HepG2 (cell line): Measurements from ENCODE around the gene POMGNT2. TPM values are rescaled to one million over a fixed set of nuclear protein-coding genes. Genes with fewer than 3 reads are reported as not detected.
A peak's percentile ranks its signal among the peaks of the same experiment; 100 is the strongest.

Experiments
- ATF7-NPFF ChIP-seq: sonication (generic); formaldehyde crosslinking; IDR thresholded peaks from 2 replicates; pipeline ENCODE4 v1.8.1; 2023; ENCODE audit warnings: mild to moderate bottlenecking, low read depth, missing genetic modification reagents, moderate library complexity
- CBFB ChIP-seq: sonication (generic); formaldehyde crosslinking; IDR thresholded peaks from 2 replicates; pipeline ENCODE4 v1.4.0; 2020; ENCODE audit warnings: missing genetic modification reagents
- CSRNP1 ChIP-seq: sonication (generic); formaldehyde crosslinking; IDR thresholded peaks from 2 replicates; pipeline ENCODE4 v1.8.1; 2023; ENCODE audit warnings: mild to moderate bottlenecking, missing genetic modification reagents
- SOX5 ChIP-seq: IDR thresholded peaks from 2 replicates; pipeline ENCODE4 v1.6.1; 2016; ENCODE audit warnings: borderline replicate concordance
- TCF12 ChIP-seq, 2 experiments: fragments of 450-650 bp in 1 of 2; sonication (generic) in 1 of 2; formaldehyde crosslinking in 1 of 2; IDR thresholded peaks; 2 replicates each; pipeline versions ENCODE4 v1.6.1 to v1.8.0; 2017 to 2022; ENCODE audit warnings: antibody characterized with exemption in 1 of 2, mild to moderate bottlenecking in 1 of 2, missing genetic modification reagents in 1 of 2, moderate library complexity in 1 of 2
- polyA plus RNA-seq, 8 experiments: library from polyadenylated mRNA; depleted of rRNA in 3 of 8; stranded (reverse) in 7 of 8; unstranded in 1 of 8; fragments of >200 nt; fragmentation: Illumina TruSeq in 4 of 8; extraction: Trizol in 4 of 8; gene quantifications; 2 replicates each; pipeline versions ENCODE4 v1.2.1 to v1.2.3, GENCODE V29; 2011 to 2016; ENCODE audit warnings: low read depth in 4 of 8, missing spikeins in 1 of 8, mixed read lengths in 1 of 8; ENCODE audit not compliant: insufficient read depth in 1 of 8
- total RNA-seq, 5 experiments: library from RNA; depleted of rRNA; stranded (reverse); fragments of >200 nt; fragmentation: Illumina TruSeq; extraction: Trizol; gene quantifications; 2 replicates each; pipeline ENCODE4 v1.2.3, GENCODE V29; 2016; ENCODE audit warnings: low read depth in 1 of 5
- TF ChIP-seq, protein P1 (sequence below): sonication (generic); formaldehyde crosslinking; conservative IDR thresholded peaks from 2 replicates; pipeline ENCODE4 v1.4.0; 2020; ENCODE audit warnings: mild to moderate bottlenecking, missing genetic modification reagents, moderate library complexity
- TF ChIP-seq, protein P2 (sequence below): IDR thresholded peaks from 2 replicates; pipeline ENCODE4 v1.6.1; 2016; ENCODE audit warnings: missing genetic modification reagents, missing compliant biosample characterization
- TF ChIP-seq, protein P3 (sequence below): sonication (generic); formaldehyde crosslinking; IDR thresholded peaks from 2 replicates; pipeline ENCODE4 v1.4.0; 2020; ENCODE audit warnings: missing genetic modification reagents
- TF ChIP-seq, protein P4 (sequence below): IDR thresholded peaks from 2 replicates; pipeline ENCODE4 v1.6.1; 2016
- TF ChIP-seq, protein P5 (sequence below): sonication (generic); formaldehyde crosslinking; IDR thresholded peaks from 2 replicates; pipeline ENCODE4 v1.5.0; 2020; ENCODE audit warnings: mild to moderate bottlenecking, missing genetic modification reagents, borderline replicate concordance

The POMGNT2 gene
- total and polyA plus RNA-seq, 2 of the 13 experiments (the other 11 are each of a cell fraction or from before 2014, with no cell fraction given): 10.5 to 12.4 TPM

DNA sequence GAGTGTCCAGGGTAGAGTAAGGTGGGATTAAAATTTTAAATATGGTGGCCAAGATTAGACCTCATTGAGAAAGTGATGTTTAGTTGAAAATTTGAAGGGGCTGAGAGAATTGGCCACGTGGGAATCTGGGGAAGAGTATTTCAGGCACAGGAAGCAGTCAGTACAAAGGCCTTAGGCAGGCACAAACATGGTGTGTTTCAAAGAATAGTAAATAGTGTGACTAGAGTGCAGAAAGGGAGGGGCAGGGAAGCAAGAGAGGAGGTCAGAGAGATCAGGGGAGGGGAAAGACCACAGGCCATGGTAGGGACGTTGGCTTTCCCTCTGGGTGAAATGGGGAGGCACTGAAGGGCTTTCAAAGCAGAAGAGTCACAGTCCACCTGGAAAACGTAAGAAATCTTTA, 36.6 kb upstream of the POMGNT2 start (continued):
- TF ChIP-seq, protein P1, sequence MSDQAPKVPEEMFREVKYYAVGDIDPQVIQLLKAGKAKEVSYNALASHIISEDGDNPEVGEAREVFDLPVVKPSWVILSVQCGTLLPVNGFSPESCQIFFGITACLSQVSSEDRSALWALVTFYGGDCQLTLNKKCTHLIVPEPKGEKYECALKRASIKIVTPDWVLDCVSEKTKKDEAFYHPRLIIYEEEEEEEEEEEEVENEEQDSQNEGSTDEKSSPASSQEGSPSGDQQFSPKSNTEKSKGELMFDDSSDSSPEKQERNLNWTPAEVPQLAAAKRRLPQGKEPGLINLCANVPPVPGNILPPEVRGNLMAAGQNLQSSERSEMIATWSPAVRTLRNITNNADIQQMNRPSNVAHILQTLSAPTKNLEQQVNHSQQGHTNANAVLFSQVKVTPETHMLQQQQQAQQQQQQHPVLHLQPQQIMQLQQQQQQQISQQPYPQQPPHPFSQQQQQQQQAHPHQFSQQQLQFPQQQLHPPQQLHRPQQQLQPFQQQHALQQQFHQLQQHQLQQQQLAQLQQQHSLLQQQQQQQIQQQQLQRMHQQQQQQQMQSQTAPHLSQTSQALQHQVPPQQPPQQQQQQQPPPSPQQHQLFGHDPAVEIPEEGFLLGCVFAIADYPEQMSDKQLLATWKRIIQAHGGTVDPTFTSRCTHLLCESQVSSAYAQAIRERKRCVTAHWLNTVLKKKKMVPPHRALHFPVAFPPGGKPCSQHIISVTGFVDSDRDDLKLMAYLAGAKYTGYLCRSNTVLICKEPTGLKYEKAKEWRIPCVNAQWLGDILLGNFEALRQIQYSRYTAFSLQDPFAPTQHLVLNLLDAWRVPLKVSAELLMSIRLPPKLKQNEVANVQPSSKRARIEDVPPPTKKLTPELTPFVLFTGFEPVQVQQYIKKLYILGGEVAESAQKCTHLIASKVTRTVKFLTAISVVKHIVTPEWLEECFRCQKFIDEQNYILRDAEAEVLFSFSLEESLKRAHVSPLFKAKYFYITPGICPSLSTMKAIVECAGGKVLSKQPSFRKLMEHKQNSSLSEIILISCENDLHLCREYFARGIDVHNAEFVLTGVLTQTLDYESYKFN (CRISPR knock-in tag): peak; percentile 49; the same call in 1 of the 2 replicates
- TF ChIP-seq CSRNP1 (CRISPR knock-in tag) (no peak), CBFB (CRISPR knock-in tag) (no peak), SOX5 (CRISPR knock-in tag) (peak; percentile 88), ATF7-NPFF (no peak), TCF12 (IDR thresholded peaks at IDR 0.05) (no peak), TCF12 (CRISPR knock-in tag; IDR thresholded peaks at IDR 0.05) (no peak)
- TF ChIP-seq, protein P2, sequence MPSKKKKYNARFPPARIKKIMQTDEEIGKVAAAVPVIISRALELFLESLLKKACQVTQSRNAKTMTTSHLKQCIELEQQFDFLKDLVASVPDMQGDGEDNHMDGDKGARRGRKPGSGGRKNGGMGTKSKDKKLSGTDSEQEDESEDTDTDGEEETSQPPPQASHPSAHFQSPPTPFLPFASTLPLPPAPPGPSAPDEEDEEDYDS (CRISPR knock-in tag): peak; percentile 36; the same call in 1 of the 2 replicates
- TF ChIP-seq, protein P3, sequence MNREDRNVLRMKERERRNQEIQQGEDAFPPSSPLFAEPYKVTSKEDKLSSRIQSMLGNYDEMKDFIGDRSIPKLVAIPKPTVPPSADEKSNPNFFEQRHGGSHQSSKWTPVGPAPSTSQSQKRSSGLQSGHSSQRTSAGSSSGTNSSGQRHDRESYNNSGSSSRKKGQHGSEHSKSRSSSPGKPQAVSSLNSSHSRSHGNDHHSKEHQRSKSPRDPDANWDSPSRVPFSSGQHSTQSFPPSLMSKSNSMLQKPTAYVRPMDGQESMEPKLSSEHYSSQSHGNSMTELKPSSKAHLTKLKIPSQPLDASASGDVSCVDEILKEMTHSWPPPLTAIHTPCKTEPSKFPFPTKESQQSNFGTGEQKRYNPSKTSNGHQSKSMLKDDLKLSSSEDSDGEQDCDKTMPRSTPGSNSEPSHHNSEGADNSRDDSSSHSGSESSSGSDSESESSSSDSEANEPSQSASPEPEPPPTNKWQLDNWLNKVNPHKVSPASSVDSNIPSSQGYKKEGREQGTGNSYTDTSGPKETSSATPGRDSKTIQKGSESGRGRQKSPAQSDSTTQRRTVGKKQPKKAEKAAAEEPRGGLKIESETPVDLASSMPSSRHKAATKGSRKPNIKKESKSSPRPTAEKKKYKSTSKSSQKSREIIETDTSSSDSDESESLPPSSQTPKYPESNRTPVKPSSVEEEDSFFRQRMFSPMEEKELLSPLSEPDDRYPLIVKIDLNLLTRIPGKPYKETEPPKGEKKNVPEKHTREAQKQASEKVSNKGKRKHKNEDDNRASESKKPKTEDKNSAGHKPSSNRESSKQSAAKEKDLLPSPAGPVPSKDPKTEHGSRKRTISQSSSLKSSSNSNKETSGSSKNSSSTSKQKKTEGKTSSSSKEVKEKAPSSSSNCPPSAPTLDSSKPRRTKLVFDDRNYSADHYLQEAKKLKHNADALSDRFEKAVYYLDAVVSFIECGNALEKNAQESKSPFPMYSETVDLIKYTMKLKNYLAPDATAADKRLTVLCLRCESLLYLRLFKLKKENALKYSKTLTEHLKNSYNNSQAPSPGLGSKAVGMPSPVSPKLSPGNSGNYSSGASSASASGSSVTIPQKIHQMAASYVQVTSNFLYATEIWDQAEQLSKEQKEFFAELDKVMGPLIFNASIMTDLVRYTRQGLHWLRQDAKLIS (CRISPR knock-in tag): no peak
- TF ChIP-seq, protein P4, sequence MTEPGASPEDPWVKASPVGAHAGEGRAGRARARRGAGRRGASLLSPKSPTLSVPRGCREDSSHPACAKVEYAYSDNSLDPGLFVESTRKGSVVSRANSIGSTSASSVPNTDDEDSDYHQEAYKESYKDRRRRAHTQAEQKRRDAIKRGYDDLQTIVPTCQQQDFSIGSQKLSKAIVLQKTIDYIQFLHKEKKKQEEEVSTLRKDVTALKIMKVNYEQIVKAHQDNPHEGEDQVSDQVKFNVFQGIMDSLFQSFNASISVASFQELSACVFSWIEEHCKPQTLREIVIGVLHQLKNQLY: peak; percentile 79; the same call in 1 of the 2 replicates
- TF ChIP-seq, protein P5, sequence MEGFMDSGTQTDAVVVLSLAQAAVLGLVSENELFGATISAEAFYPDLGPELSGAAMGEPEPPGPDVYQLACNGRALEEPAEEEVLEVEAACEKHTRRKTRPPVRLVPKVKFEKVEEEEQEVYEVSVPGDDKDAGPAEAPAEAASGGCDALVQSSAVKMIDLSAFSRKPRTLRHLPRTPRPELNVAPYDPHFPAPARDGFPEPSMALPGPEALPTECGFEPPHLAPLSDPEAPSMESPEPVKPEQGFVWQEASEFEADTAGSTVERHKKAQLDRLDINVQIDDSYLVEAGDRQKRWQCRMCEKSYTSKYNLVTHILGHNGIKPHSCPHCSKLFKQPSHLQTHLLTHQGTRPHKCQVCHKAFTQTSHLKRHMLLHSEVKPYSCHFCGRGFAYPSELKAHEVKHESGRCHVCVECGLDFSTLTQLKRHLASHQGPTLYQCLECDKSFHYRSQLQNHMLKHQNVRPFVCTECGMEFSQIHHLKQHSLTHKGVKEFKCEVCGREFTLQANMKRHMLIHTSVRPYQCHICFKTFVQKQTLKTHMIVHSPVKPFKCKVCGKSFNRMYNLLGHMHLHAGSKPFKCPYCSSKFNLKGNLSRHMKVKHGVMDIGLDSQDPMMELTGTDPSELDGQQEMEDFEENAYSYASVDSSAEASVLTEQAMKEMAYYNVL (CRISPR knock-in tag): 0 out of 2 replicates have a peak, but pooled peaks have one; percentile 51
